ENCODE results near the gene RAP2B. TPM values are rescaled to one million over a fixed set of nuclear protein-coding genes. Genes with fewer than 3 reads are reported as not detected.

RAP2B gene
- total and polyA plus RNA-seq, 2 of the 13 experiments (the other 11 are each of a cell fraction or from before 2014, with no cell fraction given): 6.4 to 7.1 TPM

- H3K4me1 ChIP-seq (ENCODE audit: insufficient read depth, low read length): no peaks in the 10 kb centered on the region
- no peak overlapping the region for H3K4me3 ChIP-seq (replicated peaks in 1 of 3; ENCODE audit: insufficient read depth in 1 of 3, low read depth in 2 of 3, low read length in 3 of 3)
- intact Hi-C loops (cut with micrococcal nuclease; ENCODE audit: unreplicated experiment) (no loop called here), in situ Hi-C loops (cut with HindIII; ENCODE audit: extremely low pct_ligation_motif_present, low pct_unique_long_range_greater_than_20kb) (no loop called here)
- no peaks in the 10 kb centered on the region for H3K79me2 ChIP-seq (ENCODE audit: insufficient read depth, low read length)
- no peak overlapping the region for H2AFZ ChIP-seq (ENCODE audit: low read length)
- H3K36me3 ChIP-seq (replicated peaks in 1 of 2; ENCODE audit: control insufficient read depth in 1 of 2, insufficient read depth in 2 of 2, low read length in 2 of 2): no peaks in the 10 kb centered on the region
- H3K4me2 ChIP-seq (ENCODE audit: low read depth, low read length): no peak overlapping the region
- ATAC-seq (no peak), DNase-seq (ENCODE audit: low spot score) (no peak), FAIRE-seq (no peak)
- H3K9me3 ChIP-seq (ENCODE audit: low read length): no peaks in the 10 kb centered on the region
- no peaks in the 10 kb centered on the region for H3K27me3 ChIP-seq (ENCODE audit: control insufficient read depth in 1 of 2, insufficient read depth in 2 of 2, low read length in 2 of 2)
- BruUV-seq (replicated peaks): no TSS peak
- 22% methylated on average over 2 of the region's 2 CpGs for WGBS (ENCODE audit: low lambda C conversion rate)
- CTCF ChIA-PET (ENCODE audit: low intra/inter-chr PET ratio, low total read pairs): no interaction called here
- no peaks in the 10 kb centered on the region for H4K20me1 ChIP-seq (ENCODE audit: insufficient read depth, low read length)
- H3K27ac ChIP-seq (ENCODE audit: extremely low read length, insufficient read depth, low read length): no peak overlapping the region
- no peak overlapping the region for H3K9ac ChIP-seq (ENCODE audit: insufficient read depth, low read depth, low read length)
- POLR2A ChIA-PET: no interaction called here
- no peak for TF ChIP-seq FOXK2 (IDR thresholded peaks at IDR 0.05)
- no peak for TF ChIP-seq MTF1 (CRISPR knock-in tag; IDR thresholded peaks at IDR 0.05)
- TF ChIP-seq FLYWCH1 (CRISPR knock-in tag; IDR thresholded peaks at IDR 0.05): no peak
- no peak for TF ChIP-seq JDP2 (CRISPR knock-in tag; IDR thresholded peaks at IDR 0.05; ENCODE audit: borderline replicate concordance)
- TF ChIP-seq LCORL (IDR thresholded peaks at IDR 0.05): no peak
- TF ChIP-seq LCORL (CRISPR knock-in tag; IDR thresholded peaks at IDR 0.05): no peak
- TF ChIP-seq ZNF274 (CRISPR knock-in tag; IDR thresholded peaks at IDR 0.05): no peak
- no peak for TF ChIP-seq SYNCRIP (IDR thresholded peaks at IDR 0.05; ENCODE audit: insufficient read depth, low read depth, low read length)
These were observed 57.1 kb downstream of the RAP2B start for GRCh38 chr3:153219146-153219545.
